Activated naive CD4-positive, alpha-beta T cell treated with anti-CD3 and anti-CD28 coated beads, Interleukin-2, amount 50 U/mL, for 24 hours (primary cell): ENCODE data around the gene SPATC1L.
"Not testable (repeated sequence)": the region's sequence is repeated elsewhere in the genome, so short reads cannot be mapped to it uniquely, and the experiment has no call there.

Experiments
- H3K27ac Mint-ChIP-seq: one replicate; pipeline ENCODE4 v1.8.0; 2021; ENCODE audit warnings: mild to moderate bottlenecking, mixed read lengths
- H3K27me3 Mint-ChIP-seq: one replicate; pipeline ENCODE4 v1.8.0; 2021; ENCODE audit warnings: mixed read lengths
- H3K36me3 Mint-ChIP-seq: one replicate; pipeline ENCODE4 v1.8.0; 2021; ENCODE audit warnings: mixed read lengths
- H3K4me1 Mint-ChIP-seq: one replicate; pipeline ENCODE4 v1.8.0; 2021; ENCODE audit warnings: mixed read lengths
- H3K4me3 Mint-ChIP-seq: one replicate; pipeline ENCODE4 v1.8.0; 2021; ENCODE audit warnings: mild to moderate bottlenecking, mixed read lengths
- H3K9me3 Mint-ChIP-seq: one replicate; pipeline ENCODE4 v1.8.0; 2021; ENCODE audit warnings: mixed read lengths

SPATC1L gene

DNA sequence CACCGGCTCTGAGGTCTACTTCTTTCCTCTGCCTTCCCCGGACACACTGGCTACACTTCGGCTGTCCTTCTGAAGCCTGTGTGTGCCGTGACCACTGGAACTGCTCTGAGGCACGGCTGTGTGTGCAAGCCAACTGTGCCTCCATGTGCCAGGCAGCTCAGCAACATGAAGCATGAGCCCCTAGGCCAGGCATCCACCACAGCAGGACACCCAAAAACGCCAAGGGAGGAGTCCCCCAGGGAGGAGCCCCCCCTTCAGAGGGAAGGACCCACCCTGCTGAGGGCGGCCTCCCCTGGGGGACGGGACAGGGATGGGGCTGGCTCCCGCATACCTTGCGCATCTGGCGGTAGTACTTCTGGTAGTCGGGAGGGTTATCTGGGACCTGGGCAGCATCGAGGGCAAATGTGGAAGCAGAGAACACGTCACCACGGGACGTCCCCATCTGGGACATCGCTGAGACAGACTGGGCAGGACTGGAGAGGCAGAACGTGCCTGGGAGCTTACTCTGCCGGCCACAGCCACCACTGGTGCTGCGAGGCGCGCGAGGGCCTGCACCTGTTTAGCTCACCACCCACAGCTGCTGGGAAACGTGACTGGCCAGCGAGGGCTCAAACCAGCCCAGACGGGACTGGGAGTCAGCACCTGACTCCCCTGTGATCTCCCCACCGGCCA, 23.8 kb upstream of the SPATC1L start:
- H3K4me1 Mint-ChIP-seq: no peaks in the 10 kb centered on the region
- peaks cover 1% of the 10 kb centered on the region for H3K36me3 Mint-ChIP-seq
- H3K27me3 Mint-ChIP-seq: no peaks in the 10 kb centered on the region
- no peak overlapping the region for H3K27ac Mint-ChIP-seq
- no peak overlapping the region for H3K4me3 Mint-ChIP-seq
- H3K9me3 Mint-ChIP-seq: no peaks in the 10 kb centered on the region

DNA sequence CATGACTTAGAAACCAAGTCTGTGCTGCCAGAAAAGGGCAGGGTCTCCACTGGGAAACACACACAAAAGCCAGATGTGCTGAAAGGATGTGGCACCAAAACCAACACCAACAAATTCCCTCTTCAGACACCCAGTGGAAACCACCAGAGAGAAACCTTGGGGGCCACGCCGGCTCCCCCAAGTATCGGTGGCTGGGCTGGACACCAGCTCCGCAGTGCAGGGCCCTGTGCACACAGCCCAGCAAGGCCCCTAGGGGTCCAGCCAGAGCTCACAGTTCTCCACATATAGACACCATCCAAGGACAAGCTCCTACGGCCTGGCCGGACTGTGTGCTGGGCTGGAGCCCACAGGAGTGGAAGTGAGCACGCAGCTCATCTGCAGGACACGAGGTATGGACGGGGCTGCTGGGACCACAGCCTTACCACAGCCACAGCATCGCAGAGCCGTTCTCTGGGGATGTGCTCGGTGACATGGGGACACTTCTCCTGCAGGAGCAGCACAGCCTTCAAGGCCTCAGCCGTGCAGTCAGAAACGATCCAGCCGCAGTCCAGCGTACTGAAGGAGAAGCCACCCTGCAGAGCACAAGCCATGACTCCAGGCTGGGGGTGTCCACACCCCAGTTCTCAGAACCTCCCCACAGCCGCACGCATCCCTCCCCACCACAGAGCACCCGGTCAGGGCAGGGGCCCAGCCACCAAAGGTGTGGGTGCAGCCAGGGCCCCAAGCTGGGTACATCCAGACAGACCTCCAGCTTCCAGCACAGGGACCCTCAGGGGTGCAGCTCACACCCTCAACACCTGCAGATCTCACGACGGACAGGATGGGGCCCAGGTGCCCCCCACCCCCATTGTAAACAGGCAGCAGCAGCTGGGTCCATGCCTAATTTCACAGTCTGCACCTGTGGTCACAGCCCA, 23.0 kb upstream of the SPATC1L start:
- Mint-ChIP-seq H3K9me3 (no peaks in the 10 kb centered on the region), H3K4me3 (no peak overlapping the region), H3K4me1 (no peaks in the 10 kb centered on the region), H3K27ac (no peak overlapping the region), H3K27me3 (no peaks in the 10 kb centered on the region), H3K36me3 (peaks cover 1% of the 10 kb centered on the region)

DNA sequence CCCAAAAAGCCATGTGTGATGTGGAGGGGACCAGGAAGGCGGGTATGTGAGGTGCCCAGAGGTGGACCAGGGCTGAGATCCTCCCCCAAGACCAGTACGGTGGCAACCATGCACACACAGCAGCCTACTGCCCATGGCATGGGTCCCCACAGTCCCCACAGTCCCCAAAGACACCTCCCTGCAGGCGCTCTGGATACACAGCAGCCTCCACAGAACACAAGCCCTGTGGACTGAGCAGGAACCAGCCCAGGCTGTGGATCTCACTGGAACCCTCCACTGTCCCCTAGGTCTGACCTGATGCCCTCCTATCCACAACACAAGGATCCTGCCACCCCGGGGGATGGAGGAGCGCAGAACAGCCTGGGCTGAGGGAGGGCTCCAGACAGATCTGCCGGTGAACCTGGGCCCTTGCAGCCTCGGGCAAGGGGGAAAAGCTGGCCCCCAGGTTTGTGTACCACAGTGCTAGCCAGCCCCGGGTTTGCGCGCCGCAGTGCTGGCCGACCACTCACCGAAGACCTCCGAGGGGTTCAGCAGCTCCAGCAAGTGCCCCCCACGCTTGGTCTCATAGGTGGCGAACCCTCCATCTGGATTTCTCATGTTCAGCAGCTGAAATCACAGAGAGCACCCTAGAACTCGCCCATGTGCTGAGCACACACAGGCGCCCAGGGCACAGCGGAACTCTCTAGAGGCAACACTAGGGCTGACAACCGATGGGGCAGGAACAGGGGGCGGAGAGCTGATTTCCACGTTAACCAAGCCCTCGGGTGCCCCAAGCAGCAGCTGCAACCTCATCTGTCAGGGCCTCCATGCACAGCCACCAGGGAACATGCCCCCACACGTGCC, 22.1 kb upstream of the SPATC1L start:
- Mint-ChIP-seq H3K4me3 (no peak overlapping the region), H3K36me3 (peaks cover 1% of the 10 kb centered on the region), H3K27me3 (no peaks in the 10 kb centered on the region), H3K4me1 (no peaks in the 10 kb centered on the region), H3K9me3 (no peaks in the 10 kb centered on the region), H3K27ac (no peak overlapping the region)

DNA sequence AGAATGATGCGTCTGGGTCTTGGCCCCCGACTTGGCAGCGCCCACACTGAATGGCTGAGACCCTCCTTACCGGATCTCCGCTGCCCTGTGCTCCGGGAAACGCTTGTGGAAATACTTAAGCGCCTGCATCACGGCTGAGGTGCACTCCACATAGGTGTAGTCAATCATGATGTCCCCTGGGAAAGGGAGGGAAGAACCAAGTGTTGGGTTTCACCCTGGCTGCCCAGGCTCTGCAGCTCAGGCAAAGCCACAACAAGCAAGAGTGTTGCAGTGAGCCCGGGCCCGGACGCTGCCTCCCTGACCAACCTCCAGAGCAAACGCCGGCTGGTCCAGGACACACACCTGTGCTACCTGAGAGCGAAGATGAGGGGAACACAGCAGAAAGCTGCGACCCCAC, 21.5 kb upstream of the SPATC1L start:
- Mint-ChIP-seq H3K4me1 (no peaks in the 10 kb centered on the region), H3K27ac (no peak overlapping the region), H3K4me3 (no peak overlapping the region), H3K36me3 (peaks cover 1% of the 10 kb centered on the region), H3K27me3 (no peaks in the 10 kb centered on the region), H3K9me3 (no peaks in the 10 kb centered on the region)

DNA sequence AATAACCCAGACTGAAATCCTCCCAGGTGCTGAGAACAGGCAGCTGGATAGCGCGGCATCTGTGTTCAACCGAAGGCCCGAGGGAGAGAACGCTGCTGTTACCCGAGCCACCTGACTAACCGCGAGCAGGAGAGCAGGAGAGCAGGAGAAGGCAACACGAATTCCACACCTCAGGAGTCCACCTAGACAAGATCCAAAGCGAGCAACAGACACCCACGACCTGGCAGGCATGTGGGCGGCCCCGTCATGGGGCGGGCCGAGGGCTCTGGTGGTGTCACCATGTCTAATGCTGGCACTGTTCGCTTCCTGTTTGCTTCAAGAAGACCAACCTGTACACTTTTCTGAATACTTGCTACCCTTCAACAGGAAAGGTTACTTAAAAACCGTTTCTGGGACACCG, 20.9 kb upstream of the SPATC1L start:
- peaks cover 2% of the 10 kb centered on the region for H3K36me3 Mint-ChIP-seq
- H3K4me1 Mint-ChIP-seq: no peaks in the 10 kb centered on the region
- H3K4me3 Mint-ChIP-seq: no peak overlapping the region
- no peak overlapping the region for H3K27ac Mint-ChIP-seq
- no peaks in the 10 kb centered on the region for H3K9me3 Mint-ChIP-seq
- H3K27me3 Mint-ChIP-seq: no peaks in the 10 kb centered on the region

DNA sequence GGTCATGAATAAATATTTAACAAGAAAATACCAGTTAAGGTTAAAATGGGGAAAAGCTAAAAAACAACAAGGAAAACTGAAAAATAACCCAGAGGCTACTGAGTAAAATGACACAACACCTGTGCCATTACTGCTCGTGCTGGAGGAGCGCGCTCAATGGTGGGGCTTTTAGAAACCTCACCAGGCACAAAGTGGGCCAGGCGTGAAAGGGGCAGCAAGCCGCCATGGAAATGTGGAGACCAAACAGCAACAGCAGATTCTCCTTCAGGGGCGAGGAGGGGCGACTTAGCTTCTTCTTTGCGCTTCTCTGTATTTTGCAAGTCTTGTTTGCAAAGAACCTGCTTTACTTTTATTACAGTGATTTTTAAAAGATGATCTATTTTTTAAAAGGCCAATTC, 18.9 kb upstream of the SPATC1L start:
- Mint-ChIP-seq H3K36me3 (peaks cover 10% of the 10 kb centered on the region), H3K27ac (no peak overlapping the region), H3K4me1 (no peaks in the 10 kb centered on the region), H3K4me3 (no peak overlapping the region), H3K27me3 (no peaks in the 10 kb centered on the region), H3K9me3 (no peaks in the 10 kb centered on the region)

DNA sequence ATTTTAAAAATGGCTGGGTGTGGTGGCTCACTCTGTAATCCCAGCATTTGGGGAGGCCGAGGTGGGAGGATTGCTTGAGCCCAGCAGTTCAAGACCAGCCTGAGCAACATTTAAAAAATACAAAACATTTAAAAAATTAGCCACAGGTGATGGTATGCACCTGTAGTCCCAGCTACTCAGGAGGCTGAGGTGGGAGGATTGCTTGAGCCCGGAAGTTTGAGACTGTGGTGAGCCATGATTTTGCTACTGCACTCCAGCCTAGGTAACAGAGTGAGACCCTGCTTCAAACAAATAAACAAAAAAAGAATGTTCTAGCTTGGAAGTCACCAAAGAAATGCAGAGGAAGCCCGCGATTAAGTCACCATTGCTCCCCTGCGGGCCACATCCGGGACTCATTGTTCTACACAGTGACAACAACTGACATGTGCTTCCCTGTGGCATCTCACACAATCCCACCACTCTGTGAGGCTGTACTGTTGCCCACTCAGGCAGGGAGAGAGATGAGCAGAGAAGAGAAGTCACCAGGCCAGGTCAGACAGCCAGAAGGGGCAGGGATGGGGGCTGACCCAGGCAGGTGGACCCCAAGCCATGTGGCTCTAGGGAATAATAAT, 18.4 kb upstream of the SPATC1L start:
- no peaks in the 10 kb centered on the region for H3K9me3 Mint-ChIP-seq
- H3K36me3 Mint-ChIP-seq: peaks cover 10% of the 10 kb centered on the region
- H3K27me3 Mint-ChIP-seq: no peaks in the 10 kb centered on the region
- no peak overlapping the region for H3K27ac Mint-ChIP-seq
- H3K4me1 Mint-ChIP-seq: no peaks in the 10 kb centered on the region
- no peak overlapping the region for H3K4me3 Mint-ChIP-seq

DNA sequence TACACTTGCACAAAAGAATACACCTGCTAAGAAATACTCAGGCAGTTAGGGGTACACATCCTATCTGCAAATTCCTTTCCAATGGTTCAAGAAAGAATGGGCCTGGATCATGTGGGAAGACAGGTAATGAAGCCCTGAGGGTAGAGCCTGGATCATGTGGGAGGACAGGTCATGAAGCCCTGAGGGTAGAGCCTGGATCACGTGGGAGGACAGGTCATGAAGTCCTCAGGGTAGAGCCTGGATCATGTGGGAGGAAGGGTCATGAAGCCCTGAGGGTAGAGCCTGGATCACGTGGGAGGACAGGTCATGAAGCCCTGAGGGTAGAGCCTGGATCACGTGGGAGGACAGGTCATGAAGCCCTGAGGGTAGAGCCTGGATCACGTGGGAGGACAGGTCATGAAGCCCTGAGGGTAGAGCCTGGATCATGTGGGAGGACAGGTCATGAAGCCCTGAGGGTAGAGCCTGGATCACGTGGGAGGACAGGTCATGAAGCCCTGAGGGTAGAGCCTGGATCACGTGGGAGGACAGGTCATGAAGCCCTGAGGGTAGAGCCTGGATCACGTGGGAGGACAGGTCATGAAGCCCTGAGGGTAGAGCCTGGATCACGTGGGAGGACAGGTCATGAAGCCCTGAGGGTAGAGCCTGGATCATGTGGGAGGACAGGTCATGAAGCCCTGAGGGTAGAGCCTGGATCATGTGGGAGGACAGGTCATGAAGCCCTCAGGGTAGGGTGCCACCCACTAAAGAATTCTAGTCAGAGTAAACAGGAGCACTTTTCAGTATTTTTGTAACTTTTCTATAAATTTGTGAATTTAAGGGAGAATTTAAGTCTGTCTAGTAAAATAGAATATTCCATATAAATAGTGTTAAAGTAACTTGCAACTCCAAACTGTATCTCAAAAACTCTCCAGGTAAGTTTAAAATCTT, 16.9 kb upstream of the SPATC1L start:
- not testable (repeated sequence) for H3K27me3 Mint-ChIP-seq, H3K36me3 Mint-ChIP-seq, H3K9me3 Mint-ChIP-seq, H3K4me1 Mint-ChIP-seq, H3K4me3 Mint-ChIP-seq, H3K27ac Mint-ChIP-seq

DNA sequence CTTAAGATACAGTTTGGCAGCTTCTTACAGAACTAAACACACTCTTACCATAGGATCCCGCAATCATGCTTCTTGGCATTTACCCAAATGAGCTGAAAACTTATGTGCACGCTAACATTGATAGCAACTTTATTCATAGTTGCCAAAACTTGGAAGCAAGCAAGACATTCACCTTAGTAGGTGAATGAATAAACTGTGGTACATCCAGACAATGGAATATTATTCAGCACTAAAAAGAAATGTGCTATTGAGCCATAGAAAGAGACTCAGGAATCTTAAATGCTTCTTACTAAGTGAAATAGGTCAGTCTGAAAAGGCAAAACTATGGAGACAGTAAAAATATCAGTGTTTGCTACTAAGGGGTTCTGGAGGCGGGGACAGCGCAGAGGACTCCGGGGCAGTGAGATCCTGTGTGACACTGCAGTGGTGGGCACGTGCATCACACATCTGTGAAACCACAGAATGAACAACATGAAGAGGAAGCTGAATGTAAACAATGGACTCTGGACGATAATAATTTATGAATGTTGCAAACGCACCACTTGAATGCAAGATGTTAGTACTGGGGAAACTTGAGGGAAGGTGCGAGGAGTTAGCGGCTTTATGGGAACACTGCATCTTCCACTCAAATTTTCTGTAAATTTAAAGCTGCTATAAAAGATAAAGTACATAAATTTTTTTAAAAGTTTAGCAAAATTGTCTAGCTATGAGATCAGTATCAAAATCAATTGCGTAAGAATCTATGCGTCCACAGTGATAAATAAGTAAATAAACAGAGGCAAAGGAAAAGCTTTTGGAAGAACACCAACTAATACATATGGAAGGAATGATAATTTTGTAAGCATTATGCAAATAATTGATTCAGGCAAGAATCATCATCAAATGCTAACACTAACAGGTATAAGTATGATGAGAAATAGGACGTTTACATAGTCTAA, 15.4 kb upstream of the SPATC1L start:
- no peak overlapping the region for H3K27ac Mint-ChIP-seq
- H3K4me1 Mint-ChIP-seq: no peaks in the 10 kb centered on the region
- no peaks in the 10 kb centered on the region for H3K9me3 Mint-ChIP-seq
- no peak overlapping the region for H3K4me3 Mint-ChIP-seq
- no peaks in the 10 kb centered on the region for H3K27me3 Mint-ChIP-seq
- H3K36me3 Mint-ChIP-seq: peaks cover 11% of the 10 kb centered on the region

DNA sequence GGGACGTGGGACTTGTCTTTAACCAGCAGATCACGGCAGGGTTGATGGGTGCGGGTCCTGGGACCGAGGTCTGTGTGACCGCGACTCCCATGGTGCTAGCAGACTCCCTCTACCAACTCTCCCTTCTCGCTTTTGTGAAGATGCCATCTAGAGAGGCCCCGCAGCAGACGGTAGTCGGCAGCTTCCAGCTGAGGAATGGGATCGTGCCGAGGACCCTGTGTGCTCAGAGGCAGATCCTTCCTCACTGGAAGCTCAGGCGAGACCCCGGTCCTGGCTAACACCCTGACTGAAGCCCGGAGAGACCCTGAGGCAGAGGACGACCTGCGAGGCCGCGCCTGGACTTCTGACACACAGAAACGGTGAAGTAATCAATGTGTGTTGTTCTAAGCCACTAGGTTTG, 12.5 kb upstream of the SPATC1L start:
- Mint-ChIP-seq H3K36me3 (peaks cover 13% of the 10 kb centered on the region), H3K27me3 (no peaks in the 10 kb centered on the region), H3K9me3 (no peaks in the 10 kb centered on the region), H3K27ac (no peak overlapping the region), H3K4me1 (no peaks in the 10 kb centered on the region), H3K4me3 (no peak overlapping the region)

DNA sequence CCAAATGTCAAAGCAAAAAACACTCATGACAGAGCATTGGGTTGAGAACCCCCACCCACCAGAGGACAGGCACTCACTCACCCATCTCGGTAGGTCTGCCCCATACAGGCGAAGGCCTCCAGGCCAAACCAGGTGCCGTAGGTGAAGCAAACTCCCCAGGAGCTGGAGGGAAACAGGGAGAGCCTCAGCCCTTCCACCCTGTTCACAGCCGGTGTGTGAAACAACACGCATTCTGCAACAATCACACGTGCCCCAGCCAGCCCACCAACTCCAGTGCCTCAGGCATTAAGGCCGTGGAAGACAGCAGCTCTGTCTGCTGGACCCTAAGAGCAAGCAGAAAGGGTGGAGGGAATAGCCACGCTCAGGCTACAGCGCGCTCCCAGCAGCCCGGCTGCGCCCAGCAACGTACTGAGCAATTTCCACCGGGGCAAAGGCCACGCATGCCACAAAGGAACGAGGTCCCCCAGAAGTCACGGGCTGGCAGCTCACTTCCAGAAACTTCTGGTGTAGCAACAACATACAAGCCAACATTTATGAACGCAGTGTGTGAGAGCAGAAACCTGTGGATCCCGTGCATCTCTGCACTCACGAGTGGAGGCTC, 11.4 kb upstream of the SPATC1L start:
- no peak overlapping the region for H3K27ac Mint-ChIP-seq
- H3K36me3 Mint-ChIP-seq: peaks cover 13% of the 10 kb centered on the region
- H3K4me3 Mint-ChIP-seq: no peak overlapping the region
- H3K27me3 Mint-ChIP-seq: no peaks in the 10 kb centered on the region
- H3K9me3 Mint-ChIP-seq: no peaks in the 10 kb centered on the region
- no peaks in the 10 kb centered on the region for H3K4me1 Mint-ChIP-seq

DNA sequence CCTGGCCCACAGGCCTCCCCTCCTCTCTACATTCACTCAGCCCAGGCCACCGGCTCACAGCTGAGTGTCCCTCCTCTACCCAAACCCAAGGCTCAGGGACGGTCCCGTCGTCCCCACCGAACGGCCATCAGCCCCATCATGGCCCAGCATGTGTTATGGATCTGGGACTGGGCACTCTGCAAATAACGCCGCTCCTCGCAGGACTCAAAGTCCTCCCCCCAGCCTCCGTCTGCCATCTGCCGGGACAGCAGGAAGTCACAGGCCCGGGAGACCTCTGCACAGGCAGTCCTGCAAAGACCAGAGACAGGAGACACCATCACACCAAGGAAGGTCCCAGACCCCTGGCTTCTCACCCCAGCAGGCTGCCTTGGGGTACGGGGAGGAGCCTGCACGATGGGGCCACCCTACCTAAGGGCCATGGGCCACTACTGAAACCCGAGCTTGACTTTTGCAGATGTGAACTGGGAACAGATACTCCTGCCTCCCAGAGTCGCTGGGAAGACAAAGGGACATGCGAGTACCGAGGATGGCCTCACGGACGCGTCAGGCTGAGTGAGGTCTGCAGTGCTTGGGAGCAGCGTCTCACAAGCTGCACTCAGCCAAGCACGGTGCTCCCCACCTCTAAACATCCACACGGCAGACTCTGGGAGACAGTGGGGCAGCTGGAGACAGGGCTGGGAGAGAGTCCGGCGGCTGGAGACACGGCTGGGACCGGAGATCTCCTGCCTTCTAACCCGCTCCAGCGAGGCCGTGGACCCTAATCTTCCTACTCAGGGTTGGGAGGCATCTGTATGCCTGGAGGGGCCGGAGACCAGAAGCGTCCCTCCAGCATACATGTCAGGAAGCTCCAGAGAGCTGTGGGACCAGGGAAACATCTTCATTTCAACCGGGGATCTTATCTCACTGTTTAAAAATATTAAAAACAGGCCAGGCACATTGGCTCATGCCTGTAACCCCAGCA, 10.4 kb upstream of the SPATC1L start:
- Mint-ChIP-seq H3K4me3 (no peak overlapping the region), H3K27ac (no peak overlapping the region), H3K4me1 (no peaks in the 10 kb centered on the region)

More for the DNA sequence above, 10.4 kb upstream of the SPATC1L start:
- H3K27me3 Mint-ChIP-seq: no peaks in the 10 kb centered on the region
- no peaks in the 10 kb centered on the region for H3K9me3 Mint-ChIP-seq
- H3K36me3 Mint-ChIP-seq: peaks cover 8% of the 10 kb centered on the region
